Sigmoid colon (tissue), 4 donors: ENCODE measurements around the gene CFAP210.

ENCODE experiments used
- EP300 ChIP-seq, 4 donors: sonication (generic); formaldehyde crosslinking; IDR thresholded peaks; one replicate each; pipeline ENCODE4 v1.6.1; 2017; ENCODE audit warnings: antibody characterized with exemption in 4 of 4
- POLR2AphosphoS5 ChIP-seq, 4 donors: sonication (generic); formaldehyde crosslinking; IDR thresholded peaks; one replicate each; pipeline ENCODE4 v1.6.1; 2017; ENCODE audit warnings: antibody characterized with exemption in 4 of 4
- TF ChIP-seq, protein P1 (sequence below), 4 experiments: fragments of 450-650 bp in 3 of 4; fragments of 200-600 bp in 1 of 4; IDR thresholded peaks; one replicate each; pipeline ENCODE4 v1.5.1; 2016 to 2019; ENCODE audit warnings: antibody characterized with exemption in 4 of 4, mild to moderate bottlenecking in 3 of 4, moderate library complexity in 2 of 4

DNA sequence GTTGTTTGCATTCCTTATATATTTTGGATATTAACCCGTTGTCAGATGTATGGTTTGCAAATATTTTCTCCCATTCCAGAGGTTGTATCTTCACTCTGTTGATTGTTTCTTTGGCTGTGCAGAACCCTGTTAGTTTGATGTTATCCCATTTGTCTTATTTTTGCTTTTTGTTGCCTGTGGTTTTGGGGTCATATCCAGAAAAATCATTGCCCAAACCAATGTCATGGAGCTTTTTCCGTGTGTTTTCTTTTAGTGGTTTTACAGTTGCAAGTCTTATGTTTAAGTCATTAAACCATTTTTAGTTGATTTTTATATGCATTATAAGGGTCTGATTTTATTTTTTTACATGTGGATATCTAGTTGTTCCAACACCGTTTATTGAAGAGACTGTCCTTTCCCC is 74.3 kb downstream of the CFAP210 start:
- TF ChIP-seq EP300 (IDR thresholded peaks at IDR 0.05) (no peak), POLR2AphosphoS5 (IDR thresholded peaks at IDR 0.05) (no peak)
- TF ChIP-seq, protein P1, sequence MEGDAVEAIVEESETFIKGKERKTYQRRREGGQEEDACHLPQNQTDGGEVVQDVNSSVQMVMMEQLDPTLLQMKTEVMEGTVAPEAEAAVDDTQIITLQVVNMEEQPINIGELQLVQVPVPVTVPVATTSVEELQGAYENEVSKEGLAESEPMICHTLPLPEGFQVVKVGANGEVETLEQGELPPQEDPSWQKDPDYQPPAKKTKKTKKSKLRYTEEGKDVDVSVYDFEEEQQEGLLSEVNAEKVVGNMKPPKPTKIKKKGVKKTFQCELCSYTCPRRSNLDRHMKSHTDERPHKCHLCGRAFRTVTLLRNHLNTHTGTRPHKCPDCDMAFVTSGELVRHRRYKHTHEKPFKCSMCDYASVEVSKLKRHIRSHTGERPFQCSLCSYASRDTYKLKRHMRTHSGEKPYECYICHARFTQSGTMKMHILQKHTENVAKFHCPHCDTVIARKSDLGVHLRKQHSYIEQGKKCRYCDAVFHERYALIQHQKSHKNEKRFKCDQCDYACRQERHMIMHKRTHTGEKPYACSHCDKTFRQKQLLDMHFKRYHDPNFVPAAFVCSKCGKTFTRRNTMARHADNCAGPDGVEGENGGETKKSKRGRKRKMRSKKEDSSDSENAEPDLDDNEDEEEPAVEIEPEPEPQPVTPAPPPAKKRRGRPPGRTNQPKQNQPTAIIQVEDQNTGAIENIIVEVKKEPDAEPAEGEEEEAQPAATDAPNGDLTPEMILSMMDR (IDR thresholded peaks at IDR 0.05) = no peak
